Activated B cell treated with CpG ODN at 0.5 μM for 24 hours (primary cell): ENCODE results near the gene SRSF1. TPM values are rescaled to one million over a fixed set of nuclear protein-coding genes. Genes with fewer than 3 reads are reported as not detected.
"Not testable (repeated sequence)": the region's sequence is repeated elsewhere in the genome, so short reads cannot be mapped to it uniquely, and the experiment has no call there.

Source experiments
- ATAC-seq: fragments of 200-7000 bp; cut with Tn5 transposase; one replicate; pipeline ENCODE4 v1.10.0; 2021; ENCODE audit warnings: low read depth, mild to moderate bottlenecking, moderate library complexity
- CTCF ChIA-PET: fragments of 350-600 bp; sonication (Branson Sonifier 250); formaldehyde crosslinking; loops from one replicate; lab custom pipeline; 2021; ENCODE audit warnings: antibody characterized with exemption; lab: Charles Lee
- POLR2A ChIA-PET: fragments of 350-600 bp; sonication (Branson Sonifier 250); formaldehyde crosslinking; loops from one replicate; lab custom pipeline; 2021; ENCODE audit warnings: antibody characterized with exemption; lab: Charles Lee
- DNase-seq: peaks from one replicate; pipeline ENCODE4 v3.0.0; 2022
- H3K27ac Mint-ChIP-seq: one replicate; pipeline ENCODE4 v1.8.0; 2020; ENCODE audit warnings: mixed read lengths
- H3K27me3 Mint-ChIP-seq: one replicate; pipeline ENCODE4 v1.8.0; 2021; ENCODE audit warnings: mixed read lengths
- H3K36me3 Mint-ChIP-seq: one replicate; pipeline ENCODE4 v1.8.0; 2021; ENCODE audit warnings: low read depth, mixed read lengths
- H3K4me1 Mint-ChIP-seq: one replicate; pipeline ENCODE4 v1.8.0; 2021; ENCODE audit warnings: mixed read lengths
- H3K4me3 Mint-ChIP-seq: one replicate; pipeline ENCODE4 v1.8.0; 2020; ENCODE audit warnings: mild to moderate bottlenecking, mixed read lengths
- H3K9me3 Mint-ChIP-seq: one replicate; pipeline ENCODE4 v1.8.0; 2020; ENCODE audit warnings: mixed read lengths
- CTCF ChIP-seq: fragments of 200-600 bp; IDR thresholded peaks from one replicate; pipeline ENCODE4 v1.8.0; 2022; ENCODE audit warnings: antibody characterized with exemption, mild to moderate bottlenecking
- intact Hi-C: fragments of 100-400 bp; cut with micrococcal nuclease; formaldehyde crosslinking; loops from one replicate; pipeline ENCODE4 v1.15.1; 2024
- total RNA-seq: library from RNA; stranded (reverse); gene quantifications from 2 replicates; pipeline ENCODE4 v1.2.3, GENCODE V29; 2022

SRSF1 gene
- total RNA-seq, 1 donor from 2014 or later: 289 TPM

- peaks cover 3% of the 10 kb centered on the region for H3K4me1 Mint-ChIP-seq
- ATAC-seq (no peak), DNase-seq (no peak)
- CTCF ChIA-PET: interaction anchor here (0.9 kb wide), 1 partner anchor 70 kb away, joined by 4 read pairs; no protein-coding TSS in a partner anchor
- no peaks in the 10 kb centered on the region for H3K36me3 Mint-ChIP-seq
- peaks cover 45% of the 10 kb centered on the region for H3K27me3 Mint-ChIP-seq
- no peak overlapping the region for H3K27ac Mint-ChIP-seq
- no peak for TF ChIP-seq CTCF
- no peak overlapping the region for H3K4me3 Mint-ChIP-seq
- H3K9me3 Mint-ChIP-seq: no peaks in the 10 kb centered on the region
- POLR2A ChIA-PET: no interaction called here
- intact Hi-C loops: no loop called here
These were observed 44.5 kb downstream of the SRSF1 start for GRCh38 chr17:57962279-57963148.

GRCh38 chr17:57959929-57960328 lies 47.1 kb downstream of the SRSF1 start:
- ChIA-PET POLR2A (no interaction called here), CTCF (no interaction called here)
- no peak overlapping the region for H3K4me3 Mint-ChIP-seq
- intact Hi-C loops: no loop called here
- DNase-seq (no peak), ATAC-seq (no peak)
- peaks cover 58% of the 10 kb centered on the region for H3K27me3 Mint-ChIP-seq
- no peak overlapping the region for H3K27ac Mint-ChIP-seq
- H3K4me1 Mint-ChIP-seq: peaks cover 21% of the 10 kb centered on the region
- no peak for TF ChIP-seq CTCF
- H3K9me3 Mint-ChIP-seq: no peaks in the 10 kb centered on the region
- no peaks in the 10 kb centered on the region for H3K36me3 Mint-ChIP-seq

- H3K9me3 Mint-ChIP-seq, H3K27ac Mint-ChIP-seq, H3K4me3 Mint-ChIP-seq, DNase-seq, intact Hi-C loops, POLR2A ChIA-PET, H3K36me3 Mint-ChIP-seq, ATAC-seq: not testable (repeated sequence)
- peaks cover 62% of the 10 kb centered on the region for H3K27me3 Mint-ChIP-seq
- peaks cover 24% of the 10 kb centered on the region for H3K4me1 Mint-ChIP-seq
- CTCF ChIA-PET: interaction anchor here (0.6 kb wide), 1 partner anchor 576 kb away, joined by 3 read pairs; no protein-coding TSS in a partner anchor
These were observed 48.7 kb downstream of the SRSF1 start for GRCh38 chr17:57958391-57958790.

GRCh38 chr17:57957886-57958285 lies 49.2 kb downstream of the SRSF1 start:
- H3K27me3 Mint-ChIP-seq: peaks cover 65% of the 10 kb centered on the region
- intact Hi-C loops: loop anchor here (2.0 kb wide), 2 partner anchors 29 to 41 kb away; no protein-coding TSS in a partner anchor
- CTCF ChIA-PET: interaction anchor here (0.6 kb wide), 1 partner anchor 576 kb away, joined by 3 read pairs; no protein-coding TSS in a partner anchor

GRCh38 chr17:57957120-57957850 lies 49.8 kb downstream of the SRSF1 start:
- TF ChIP-seq CTCF: no peak
- ATAC-seq (no peak), DNase-seq (no peak)
- Mint-ChIP-seq H3K27me3 (peaks cover 65% of the 10 kb centered on the region), H3K27ac (no peak overlapping the region), H3K9me3 (no peaks in the 10 kb centered on the region), H3K36me3 (no peaks in the 10 kb centered on the region), H3K4me3 (no peak overlapping the region), H3K4me1 (peaks cover 24% of the 10 kb centered on the region)
- intact Hi-C loops: loop anchor here (2.0 kb wide), 2 partner anchors 30 to 40 kb away; no protein-coding TSS in a partner anchor
- ChIA-PET CTCF (no interaction called here), POLR2A (interaction anchor here (5.2 kb wide), 1 partner anchor 18 kb away, joined by 35 read pairs; no protein-coding TSS in a partner anchor)

More at GRCh38 chr17:57957886-57958285, 49.2 kb downstream of the SRSF1 start:
- Mint-ChIP-seq H3K36me3 (no peaks in the 10 kb centered on the region), H3K9me3 (no peaks in the 10 kb centered on the region), H3K4me1 (peaks cover 24% of the 10 kb centered on the region), H3K4me3 (no peak overlapping the region), H3K27ac (no peak overlapping the region)
- ATAC-seq (no peak), DNase-seq (no peak)
- TF ChIP-seq CTCF: no peak
- POLR2A ChIA-PET: no interaction called here
